ENCODE data around the gene LTK.

Gene LTK

GRCh38 chr15:41536866-41537265, 23.2 kb upstream of the LTK start:
- no peak overlapping the region for H2AFZ ChIP-seq (ENCODE audit: low read depth, low read length)

GRCh38 chr15:41535544-41535943, 21.9 kb upstream of the LTK start:
- H3K27me3 ChIP-seq (ENCODE audit: low read depth, low read length), result no peaks in the 10 kb centered on the region
- no peak overlapping the region for H3K9ac ChIP-seq (ENCODE audit: low read length)
- H3K4me2 ChIP-seq (ENCODE audit: low read length), result no peak overlapping the region
- H3K9me3 ChIP-seq (ENCODE audit: insufficient read depth, low read length), result no peaks in the 10 kb centered on the region
- H3K4me1 ChIP-seq (ENCODE audit: low read length), result no peaks in the 10 kb centered on the region
- H4K20me1 ChIP-seq (ENCODE audit: insufficient read depth, low read length), result no peaks in the 10 kb centered on the region
- H3K27ac ChIP-seq (ENCODE audit: low read length), result no peak overlapping the region
- no peaks in the 10 kb centered on the region for H3K79me2 ChIP-seq (ENCODE audit: low read length)
- H3K4me3 ChIP-seq (ENCODE audit: low read length), result no peak overlapping the region
- H3K36me3 ChIP-seq (replicated peaks; ENCODE audit: low read depth, low read length), result peaks cover 19% of the 10 kb centered on the region
- H2AFZ ChIP-seq (ENCODE audit: low read depth, low read length), result no peak overlapping the region
- no peak for TF ChIP-seq EZH2phosphoT487 (IDR thresholded peaks at IDR 0.05; ENCODE audit: low read depth)
- TF ChIP-seq, protein P1, sequence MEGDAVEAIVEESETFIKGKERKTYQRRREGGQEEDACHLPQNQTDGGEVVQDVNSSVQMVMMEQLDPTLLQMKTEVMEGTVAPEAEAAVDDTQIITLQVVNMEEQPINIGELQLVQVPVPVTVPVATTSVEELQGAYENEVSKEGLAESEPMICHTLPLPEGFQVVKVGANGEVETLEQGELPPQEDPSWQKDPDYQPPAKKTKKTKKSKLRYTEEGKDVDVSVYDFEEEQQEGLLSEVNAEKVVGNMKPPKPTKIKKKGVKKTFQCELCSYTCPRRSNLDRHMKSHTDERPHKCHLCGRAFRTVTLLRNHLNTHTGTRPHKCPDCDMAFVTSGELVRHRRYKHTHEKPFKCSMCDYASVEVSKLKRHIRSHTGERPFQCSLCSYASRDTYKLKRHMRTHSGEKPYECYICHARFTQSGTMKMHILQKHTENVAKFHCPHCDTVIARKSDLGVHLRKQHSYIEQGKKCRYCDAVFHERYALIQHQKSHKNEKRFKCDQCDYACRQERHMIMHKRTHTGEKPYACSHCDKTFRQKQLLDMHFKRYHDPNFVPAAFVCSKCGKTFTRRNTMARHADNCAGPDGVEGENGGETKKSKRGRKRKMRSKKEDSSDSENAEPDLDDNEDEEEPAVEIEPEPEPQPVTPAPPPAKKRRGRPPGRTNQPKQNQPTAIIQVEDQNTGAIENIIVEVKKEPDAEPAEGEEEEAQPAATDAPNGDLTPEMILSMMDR (IDR thresholded peaks at IDR 0.05; ENCODE audit: low read depth, low read length), result no peak

More at GRCh38 chr15:41536866-41537265, 23.2 kb upstream of the LTK start:
- Histone ChIP-seq H3K27ac (ENCODE audit: low read length) (no peak overlapping the region), H3K27me3 (ENCODE audit: low read depth, low read length) (no peaks in the 10 kb centered on the region), H3K9ac (ENCODE audit: low read length) (no peak overlapping the region), H3K4me3 (ENCODE audit: low read length) (no peak overlapping the region), H3K4me2 (ENCODE audit: low read length) (no peak overlapping the region), H4K20me1 (ENCODE audit: insufficient read depth, low read length) (no peaks in the 10 kb centered on the region), H3K9me3 (ENCODE audit: insufficient read depth, low read length) (no peaks in the 10 kb centered on the region), H3K4me1 (ENCODE audit: low read length) (no peaks in the 10 kb centered on the region), H3K79me2 (ENCODE audit: low read length) (no peaks in the 10 kb centered on the region), H3K36me3 (replicated peaks; ENCODE audit: low read depth, low read length) (peaks cover 16% of the 10 kb centered on the region)
- TF ChIP-seq, protein P1 (IDR thresholded peaks at IDR 0.05; ENCODE audit: low read depth, low read length), result no peak
- no peak for TF ChIP-seq EZH2phosphoT487 (IDR thresholded peaks at IDR 0.05; ENCODE audit: low read depth)

DNA sequence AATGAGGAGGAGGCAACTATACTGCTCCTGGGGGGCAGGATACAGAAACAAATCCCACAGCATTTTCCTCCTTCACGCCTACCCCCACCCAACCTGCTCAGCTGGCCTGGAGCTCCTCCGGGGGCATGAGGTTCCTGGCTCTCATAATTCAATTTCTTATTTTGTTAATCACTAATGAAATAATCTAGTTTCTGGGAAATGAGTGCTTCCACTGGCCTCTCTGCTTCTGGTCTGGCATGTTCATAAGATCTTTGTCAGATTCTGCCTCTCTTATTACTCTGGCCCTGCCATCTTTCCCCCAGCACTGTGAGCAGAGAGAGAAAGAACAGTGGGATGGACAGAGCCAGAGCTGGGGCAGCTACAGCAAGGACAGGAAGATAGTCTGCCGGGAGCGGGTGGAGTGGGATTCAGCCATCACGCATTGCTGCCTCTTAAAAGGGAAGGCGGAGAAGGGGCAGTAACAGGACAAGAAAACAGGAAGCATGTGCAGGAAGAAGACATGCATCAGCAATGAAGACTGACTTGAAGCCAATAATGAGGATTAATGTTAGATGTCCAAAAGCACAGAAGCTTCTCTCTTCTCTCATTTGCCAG, 16.8 kb upstream of the LTK start:
- no peak overlapping the region for H3K27ac ChIP-seq (ENCODE audit: low read length)
- TF ChIP-seq EZH2phosphoT487 (IDR thresholded peaks at IDR 0.05; ENCODE audit: low read depth), result no peak
- H3K79me2 ChIP-seq (ENCODE audit: low read length), result no peaks in the 10 kb centered on the region
- no peaks in the 10 kb centered on the region for H3K4me1 ChIP-seq (ENCODE audit: low read length)
- no peaks in the 10 kb centered on the region for H3K27me3 ChIP-seq (ENCODE audit: low read depth, low read length)
- H3K9ac ChIP-seq (ENCODE audit: low read length), result no peak overlapping the region
- no peaks in the 10 kb centered on the region for H3K9me3 ChIP-seq (ENCODE audit: insufficient read depth, low read length)
- no peak overlapping the region for H2AFZ ChIP-seq (ENCODE audit: low read depth, low read length)
- no peak overlapping the region for H3K4me3 ChIP-seq (ENCODE audit: low read length)
- H4K20me1 ChIP-seq (ENCODE audit: insufficient read depth, low read length), result no peaks in the 10 kb centered on the region
- H3K36me3 ChIP-seq (replicated peaks; ENCODE audit: low read depth, low read length), result peaks cover 38% of the 10 kb centered on the region
- no peak overlapping the region for H3K4me2 ChIP-seq (ENCODE audit: low read length)

DNA sequence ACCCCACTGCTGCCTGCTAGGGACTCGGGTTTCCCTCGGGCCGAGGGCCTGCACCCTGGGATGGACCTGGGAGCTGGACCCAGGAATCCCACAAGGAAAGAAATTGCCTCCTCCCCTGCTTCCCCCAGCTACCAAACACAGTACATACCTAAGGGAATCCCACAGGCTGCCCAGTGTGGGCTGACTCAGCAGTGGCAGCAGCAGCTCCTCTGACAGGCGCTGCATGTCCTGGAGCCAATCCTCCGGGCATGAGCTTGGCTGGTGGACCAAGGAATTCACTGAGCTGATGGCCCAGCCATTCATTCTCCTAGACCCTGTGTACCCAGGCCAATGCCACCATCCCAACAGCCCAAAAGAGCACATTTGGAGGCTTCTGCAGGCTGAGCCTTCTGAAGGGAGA, 9.5 kb upstream of the LTK start:
- Histone ChIP-seq H3K4me3 (ENCODE audit: low read length) (no peak overlapping the region), H3K4me2 (ENCODE audit: low read length) (no peak overlapping the region), H3K4me1 (ENCODE audit: low read length) (no peaks in the 10 kb centered on the region), H3K9me3 (ENCODE audit: insufficient read depth, low read length) (no peaks in the 10 kb centered on the region), H3K79me2 (ENCODE audit: low read length) (no peaks in the 10 kb centered on the region), H3K27ac (ENCODE audit: low read length) (no peak overlapping the region), H3K27me3 (ENCODE audit: low read depth, low read length) (no peaks in the 10 kb centered on the region), H3K36me3 (replicated peaks; ENCODE audit: low read depth, low read length) (peaks cover 25% of the 10 kb centered on the region), H2AFZ (ENCODE audit: low read depth, low read length) (no peak overlapping the region), H4K20me1 (ENCODE audit: insufficient read depth, low read length) (no peaks in the 10 kb centered on the region), H3K9ac (ENCODE audit: low read length) (no peak overlapping the region)
- no peak for TF ChIP-seq EZH2phosphoT487 (IDR thresholded peaks at IDR 0.05; ENCODE audit: low read depth)
- TF ChIP-seq, protein P1 (IDR thresholded peaks at IDR 0.05; ENCODE audit: low read depth, low read length), result no peak
